22Rv1 (cell line): ENCODE measurements around the gene NECAP2.
"Not testable (repeated sequence)": the region's sequence is repeated elsewhere in the genome, so short reads cannot be mapped to it uniquely, and the experiment has no call there.

Experiments
- H3K27ac ChIP-seq: fragments of 450-650 bp; 2 replicates; pipeline ENCODE4 v1.5.1; 2017
- ZFX ChIP-seq: fragments of 450-650 bp; IDR thresholded peaks from 2 replicates; pipeline ENCODE4 v1.6.1; 2017; ENCODE audit warnings: antibody characterized with exemption, borderline replicate concordance
- TF ChIP-seq, protein P1 (sequence below): fragments of 450-650 bp; IDR thresholded peaks from 2 replicates; pipeline ENCODE4 v1.5.1; 2017; ENCODE audit warnings: mild to moderate bottlenecking

The NECAP2 gene

GRCh38 chr1:16461681-16462080 is 21.2 kb downstream of the NECAP2 start:
- no peak for TF ChIP-seq ZFX
- TF ChIP-seq, protein P1, sequence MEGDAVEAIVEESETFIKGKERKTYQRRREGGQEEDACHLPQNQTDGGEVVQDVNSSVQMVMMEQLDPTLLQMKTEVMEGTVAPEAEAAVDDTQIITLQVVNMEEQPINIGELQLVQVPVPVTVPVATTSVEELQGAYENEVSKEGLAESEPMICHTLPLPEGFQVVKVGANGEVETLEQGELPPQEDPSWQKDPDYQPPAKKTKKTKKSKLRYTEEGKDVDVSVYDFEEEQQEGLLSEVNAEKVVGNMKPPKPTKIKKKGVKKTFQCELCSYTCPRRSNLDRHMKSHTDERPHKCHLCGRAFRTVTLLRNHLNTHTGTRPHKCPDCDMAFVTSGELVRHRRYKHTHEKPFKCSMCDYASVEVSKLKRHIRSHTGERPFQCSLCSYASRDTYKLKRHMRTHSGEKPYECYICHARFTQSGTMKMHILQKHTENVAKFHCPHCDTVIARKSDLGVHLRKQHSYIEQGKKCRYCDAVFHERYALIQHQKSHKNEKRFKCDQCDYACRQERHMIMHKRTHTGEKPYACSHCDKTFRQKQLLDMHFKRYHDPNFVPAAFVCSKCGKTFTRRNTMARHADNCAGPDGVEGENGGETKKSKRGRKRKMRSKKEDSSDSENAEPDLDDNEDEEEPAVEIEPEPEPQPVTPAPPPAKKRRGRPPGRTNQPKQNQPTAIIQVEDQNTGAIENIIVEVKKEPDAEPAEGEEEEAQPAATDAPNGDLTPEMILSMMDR = no peak
- H3K27ac ChIP-seq = no peak overlapping the region

- no peak overlapping the region for H3K27ac ChIP-seq
- no peak for TF ChIP-seq ZFX
- TF ChIP-seq, protein P1 = no peak
These were observed 22.3 kb downstream of the NECAP2 start for GRCh38 chr1:16462773-16463330.

DNA sequence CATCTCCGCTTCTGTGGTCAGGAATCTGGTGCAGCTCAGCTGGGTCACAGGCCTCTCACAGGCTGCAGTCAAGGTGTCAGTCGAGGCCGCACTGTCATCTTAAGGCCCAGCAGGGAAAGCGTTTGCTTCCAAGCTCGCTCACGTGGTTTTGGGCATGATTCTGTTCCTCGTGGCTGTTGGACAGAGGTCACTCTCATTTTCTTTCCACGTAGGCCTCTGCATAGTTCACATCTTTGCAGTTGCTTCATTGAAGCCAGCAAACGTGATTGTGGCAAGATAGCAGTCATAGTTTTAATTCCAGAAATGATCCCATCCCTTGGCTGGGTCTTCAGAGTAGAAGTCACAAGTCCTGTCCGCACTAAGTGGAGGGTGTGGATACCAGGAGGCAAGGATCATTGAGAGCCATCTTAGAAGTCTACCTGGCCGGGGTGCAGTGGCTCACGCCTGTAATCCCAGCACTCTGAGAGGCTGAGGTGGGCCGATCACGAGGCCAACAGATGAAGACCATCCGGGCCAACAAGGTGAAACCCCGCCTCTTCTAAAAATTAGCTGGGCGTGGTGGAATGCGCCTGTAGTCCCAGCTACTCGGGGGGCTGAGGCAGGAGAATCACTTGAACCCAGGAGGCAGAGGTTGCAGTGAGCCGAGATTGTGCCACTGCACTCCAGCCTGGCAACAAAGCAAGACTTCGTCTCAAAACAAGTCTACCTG is 24.5 kb downstream of the NECAP2 start:
- TF ChIP-seq, protein P1 = no peak
- H3K27ac ChIP-seq = no peak overlapping the region

GRCh38 chr1:16468558-16468957 is 28.0 kb downstream of the NECAP2 start:
- H3K27ac ChIP-seq = no peak overlapping the region
- no peak for TF ChIP-seq ZFX
- TF ChIP-seq, protein P1 = no peak

- TF ChIP-seq, protein P1 = no peak
- TF ChIP-seq ZFX = no peak
- H3K27ac ChIP-seq = no peak overlapping the region
These were observed 33.8 kb downstream of the NECAP2 start for GRCh38 chr1:16474166-16474800.

DNA sequence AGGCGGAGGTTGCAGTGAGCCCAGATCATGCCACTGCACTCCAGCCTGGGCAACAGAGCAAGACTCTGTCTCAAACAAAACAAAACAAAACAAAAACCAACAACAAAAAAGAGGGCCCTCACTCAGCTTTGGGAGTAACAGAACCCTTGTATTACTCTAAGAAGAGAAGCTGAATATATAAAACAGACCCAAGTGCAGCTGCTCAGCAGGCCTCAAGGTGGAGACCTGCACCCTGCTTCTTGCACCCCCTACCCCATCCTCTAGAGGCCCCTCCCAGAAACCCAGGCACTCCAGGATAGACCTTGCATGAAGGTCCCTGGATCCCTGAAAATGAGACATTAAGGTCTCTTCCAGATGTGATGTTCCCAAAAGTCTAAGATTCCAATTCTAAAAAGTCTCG is 34.4 kb downstream of the NECAP2 start:
- H3K27ac ChIP-seq = not testable (repeated sequence)

GRCh38 chr1:16475771-16476770 is 35.5 kb downstream of the NECAP2 start:
- H3K27ac ChIP-seq = not testable (repeated sequence)

GRCh38 chr1:16478091-16478490 is 37.6 kb downstream of the NECAP2 start:
- TF ChIP-seq, protein P1 = no peak
- TF ChIP-seq ZFX = no peak

DNA sequence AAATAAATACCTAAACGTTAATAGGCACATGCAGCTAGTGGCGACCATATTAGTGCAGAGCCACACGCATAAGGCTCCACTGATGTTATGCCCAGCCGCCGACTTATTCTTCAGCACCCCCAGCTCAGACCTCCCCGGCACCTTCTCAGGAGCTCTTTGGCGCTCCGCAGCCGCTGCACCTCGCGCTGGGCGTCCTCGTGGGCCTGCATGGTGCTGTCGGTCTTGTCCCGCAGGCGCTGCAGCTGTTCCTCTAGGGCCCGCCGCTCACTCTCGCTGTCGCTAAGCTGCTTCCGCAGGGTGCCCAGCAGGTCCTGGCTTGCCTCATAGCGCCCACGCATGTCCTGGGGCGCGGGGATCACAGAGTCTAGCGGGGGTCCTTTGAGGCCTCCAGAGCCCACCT is 42.6 kb downstream of the NECAP2 start:
- H3K27ac ChIP-seq = not testable (repeated sequence)

More at GRCh38 chr1:16478091-16478490, 37.6 kb downstream of the NECAP2 start:
- no peak overlapping the region for H3K27ac ChIP-seq

GRCh38 chr1:16483639-16484500 is 43.3 kb downstream of the NECAP2 start:
- H3K27ac ChIP-seq = not testable (repeated sequence)
